Urothelium cell line (cell line): ENCODE measurements around the gene PEMT.

Experiments used
- DNase-seq: peaks from one replicate; pipeline ENCODE4 v3.0.0; 2011; ENCODE audit warnings: low spot score, mixed read lengths
- FAIRE-seq: peaks from 2 replicates; lab custom pipeline; 2011; peaks lifted over from hg19 to GRCh38; lab: Jason Lieb, UNC

PEMT gene

GRCh38 chr17:17555906-17556305, 35.6 kb downstream of the PEMT start:
- FAIRE-seq (no peak), DNase-seq (no peak)

DNA sequence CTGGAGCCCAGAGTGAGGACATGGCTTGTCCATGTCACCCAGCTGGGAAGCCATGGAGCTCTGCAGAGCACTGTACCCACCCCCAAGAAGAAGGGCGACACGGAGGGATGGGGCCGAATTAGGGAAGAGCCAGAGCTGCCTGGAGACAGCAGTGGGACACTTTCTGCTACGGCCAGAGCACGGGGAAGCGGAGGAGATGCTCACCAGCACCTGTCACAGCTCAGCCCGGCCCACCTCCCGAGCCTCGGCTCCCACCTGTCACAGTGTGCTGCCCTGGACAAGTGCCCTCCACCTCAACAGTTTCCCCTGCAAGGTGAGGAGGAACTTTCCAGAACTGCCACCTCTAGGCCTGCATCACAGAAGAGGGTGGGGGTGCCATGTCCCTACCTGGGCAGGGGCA, 36.4 kb downstream of the PEMT start:
- DNase-seq (no peak), FAIRE-seq (no peak)

DNA sequence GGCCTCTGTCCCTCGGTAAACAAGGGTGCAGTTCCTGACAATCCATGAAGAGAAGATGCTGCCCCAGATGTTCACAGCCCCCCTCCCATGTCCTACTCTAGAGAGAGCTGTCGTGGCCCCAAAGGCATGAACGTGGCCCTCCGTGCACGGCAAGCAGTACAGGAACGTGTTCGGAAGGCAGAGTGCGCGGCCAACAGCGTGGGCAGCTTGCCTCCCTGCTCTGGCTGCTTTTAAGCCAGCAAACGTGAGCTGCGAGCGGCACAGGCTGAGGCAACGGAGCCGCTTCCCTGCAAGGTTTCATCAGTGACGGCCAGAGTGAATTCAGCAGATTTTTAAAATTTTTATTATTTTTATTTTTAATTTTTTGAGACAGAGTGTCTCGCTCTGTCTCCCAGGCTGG, 37.2 kb downstream of the PEMT start:
- DNase-seq (no peak), FAIRE-seq (no peak)

- DNase-seq (no peak), FAIRE-seq (no peak)
These were observed 38.0 kb downstream of the PEMT start for GRCh38 chr17:17553217-17554195.

GRCh38 chr17:17552351-17553216, 38.9 kb downstream of the PEMT start:
- FAIRE-seq (no peak), DNase-seq (no peak)

DNA sequence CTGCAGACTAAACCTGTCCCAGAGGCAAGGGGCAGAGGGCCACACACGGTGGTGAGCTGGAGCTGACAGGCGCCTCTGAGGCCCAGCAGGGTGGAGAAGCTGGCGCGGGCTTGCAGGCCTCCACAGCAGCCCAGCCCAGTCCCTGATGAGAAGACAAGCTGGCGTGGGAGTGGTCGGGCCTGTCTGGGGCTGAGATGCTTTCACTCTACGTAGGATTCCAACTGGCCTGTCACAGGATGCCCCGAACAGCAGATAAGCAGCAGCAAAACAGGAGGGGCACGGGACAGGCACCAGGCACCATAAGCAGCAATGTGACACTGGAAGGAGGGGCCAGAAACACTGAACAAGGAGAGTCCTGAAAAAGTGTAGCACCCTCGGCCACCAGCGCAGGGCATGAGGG, 40.1 kb downstream of the PEMT start:
- FAIRE-seq (no peak), DNase-seq (no peak)

- no peak for FAIRE-seq
- DNase-seq = no peak
These were observed 41.7 kb downstream of the PEMT start for GRCh38 chr17:17549732-17550366.

DNA sequence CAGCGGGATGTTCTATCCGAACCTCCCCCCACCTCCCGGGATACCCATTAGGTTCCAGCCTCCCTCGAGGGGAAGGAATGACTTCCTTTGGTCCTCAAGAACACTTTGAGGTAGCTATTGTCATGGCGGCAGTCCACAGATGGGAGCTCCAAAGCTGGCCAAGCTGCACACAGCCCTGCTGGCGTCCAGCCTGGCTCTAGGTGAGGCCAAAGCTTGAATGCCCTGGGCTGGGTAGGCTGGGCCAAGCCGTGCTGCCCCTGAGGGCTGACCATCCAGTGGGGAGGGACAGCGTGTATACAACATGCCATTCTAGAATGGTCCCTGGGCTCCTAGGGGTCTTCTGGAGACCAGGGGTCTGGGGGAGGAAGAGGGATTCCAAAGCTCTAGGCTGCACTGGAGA, 43.5 kb downstream of the PEMT start:
- DNase-seq (no peak), FAIRE-seq (no peak)

GRCh38 chr17:17547210-17547764, 44.2 kb downstream of the PEMT start:
- FAIRE-seq (no peak), DNase-seq (no peak)

GRCh38 chr17:17546399-17547185, 44.9 kb downstream of the PEMT start:
- no peak for FAIRE-seq
- no peak for DNase-seq

DNA sequence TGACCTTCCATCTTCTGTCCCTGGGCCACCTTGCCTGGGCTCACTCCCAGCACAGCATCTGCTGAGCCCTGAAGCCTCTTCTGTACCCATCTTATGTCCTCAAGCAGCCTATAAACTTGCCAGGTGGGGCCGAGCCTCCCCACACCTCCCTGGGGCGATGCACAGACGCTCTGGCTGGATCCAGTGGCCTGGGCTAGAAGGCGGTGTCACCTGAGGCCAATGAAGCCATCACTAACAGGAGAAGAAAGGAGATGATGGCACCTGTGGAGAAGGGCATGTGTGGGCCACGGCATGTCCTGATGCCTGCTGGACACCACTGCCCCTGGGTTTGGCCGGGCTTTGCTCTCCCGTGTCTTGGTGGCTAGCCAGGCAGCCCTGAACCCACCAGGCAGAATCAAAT, 45.5 kb downstream of the PEMT start:
- no peak for FAIRE-seq
- no peak for DNase-seq

GRCh38 chr17:17545031-17545820, 46.3 kb downstream of the PEMT start:
- FAIRE-seq (no peak), DNase-seq (peak; percentile 29)

DNA sequence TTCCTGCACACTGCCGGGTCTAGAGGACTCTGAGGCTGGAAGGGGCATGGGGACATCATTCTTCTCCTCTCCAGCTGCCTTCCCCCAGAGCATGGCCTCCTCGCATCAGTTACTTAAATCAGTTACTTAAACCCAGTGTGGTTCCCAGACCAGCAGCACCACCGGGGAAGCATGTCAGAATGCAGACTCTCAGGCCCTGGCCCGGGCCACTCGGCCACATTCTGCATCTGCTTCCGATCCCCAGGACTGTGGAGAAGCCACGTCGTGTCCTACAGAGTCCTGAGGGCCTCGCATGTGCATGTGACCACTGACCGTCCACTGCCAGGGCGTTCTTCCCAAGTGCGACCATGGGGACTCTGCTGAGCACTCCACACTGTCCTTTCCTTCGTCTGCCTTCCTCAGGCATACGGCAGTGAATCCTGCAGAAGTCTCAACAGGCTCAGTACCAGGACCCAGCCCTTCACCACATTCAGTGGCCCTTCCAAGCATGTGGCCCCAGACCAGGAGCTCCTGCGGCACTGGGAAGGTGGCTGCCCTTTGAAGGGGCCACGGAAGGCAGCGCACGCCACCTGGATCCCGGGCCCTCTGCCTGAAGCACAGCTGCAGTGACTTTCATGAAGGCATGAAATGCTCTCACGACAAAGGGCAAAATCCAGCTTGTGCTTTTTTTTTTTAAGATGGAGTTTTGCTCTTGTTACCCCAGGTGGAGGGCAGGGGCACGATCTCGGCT, 48.4 kb downstream of the PEMT start:
- DNase-seq (no peak), FAIRE-seq (no peak)

- FAIRE-seq = no peak
These were observed 49.9 kb downstream of the PEMT start for GRCh38 chr17:17541640-17542001.

DNA sequence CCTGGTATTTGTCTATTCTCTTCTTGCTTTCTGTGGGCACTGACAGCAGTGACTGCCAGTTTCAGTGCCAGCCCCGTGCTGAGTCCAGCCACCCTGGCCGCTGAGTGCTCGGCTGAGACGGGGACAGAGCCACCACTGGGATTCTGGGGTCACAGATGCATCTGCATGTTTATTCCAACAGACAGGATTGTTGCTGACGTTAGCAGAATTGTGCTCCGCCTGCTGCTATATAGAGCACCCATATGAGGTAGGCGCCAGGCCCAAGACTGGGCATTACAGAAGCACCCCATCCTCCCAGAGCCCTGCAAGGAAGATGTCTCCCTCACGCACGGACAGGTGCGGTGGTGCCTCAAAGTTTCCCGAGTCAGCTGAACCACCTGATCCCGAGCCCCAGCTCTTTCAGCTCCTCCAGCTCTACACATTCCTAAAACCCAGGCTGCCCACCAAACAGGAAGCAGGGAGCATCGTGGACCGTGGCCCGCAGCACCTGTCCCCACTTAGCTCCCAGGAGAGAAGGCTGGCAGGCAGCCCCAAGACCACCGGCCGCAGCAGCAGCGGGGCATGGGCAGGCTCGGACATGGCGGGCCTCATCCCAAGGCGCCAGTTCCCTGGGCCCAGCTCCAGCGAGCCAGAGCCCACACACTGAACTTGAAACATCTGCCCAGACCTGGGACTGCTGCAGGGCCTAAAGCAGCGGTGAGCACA, 50.4 kb downstream of the PEMT start:
- FAIRE-seq = no peak
- DNase-seq = no peak

More at GRCh38 chr17:17541640-17542001, 49.9 kb downstream of the PEMT start:
- DNase-seq = no peak

DNA sequence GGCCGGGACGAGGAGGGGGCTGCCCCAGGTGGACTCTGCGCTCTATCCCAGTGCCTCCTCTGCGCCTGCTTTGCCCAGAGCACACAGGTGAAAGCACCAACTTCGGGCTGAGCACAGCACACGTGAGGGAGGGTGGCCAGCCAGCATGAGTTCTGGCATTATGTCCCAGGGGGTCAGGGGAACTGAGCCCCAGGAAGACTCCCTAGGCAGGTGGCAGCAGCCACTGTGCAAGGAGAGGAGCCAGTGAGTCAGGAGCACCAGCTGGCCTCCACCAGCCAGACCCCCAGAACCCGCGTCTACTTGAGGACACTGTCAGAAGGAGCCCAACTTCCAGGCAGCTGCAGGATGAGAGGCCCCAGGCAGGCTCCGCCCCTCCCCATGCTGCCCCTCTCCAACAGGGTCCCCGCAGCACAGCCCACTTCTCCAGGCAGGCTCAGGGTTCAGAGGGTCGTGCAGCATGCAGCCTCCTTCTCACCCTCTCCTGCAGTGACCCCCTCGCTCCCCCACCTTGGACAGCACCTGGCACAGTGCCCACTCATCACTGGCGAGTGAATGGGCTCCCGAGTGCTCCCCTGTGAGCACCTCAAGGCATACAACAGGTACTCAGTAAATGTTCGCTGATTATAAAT, 51.1 kb downstream of the PEMT start:
- no peak for DNase-seq
- FAIRE-seq = no peak

- no peak for FAIRE-seq
These were observed 51.9 kb downstream of the PEMT start for GRCh38 chr17:17539591-17539990.

More at GRCh38 chr17:17539591-17539990, 51.9 kb downstream of the PEMT start:
- DNase-seq = no peak
